GM23338 (cell line): Measurements from ENCODE around the gene VGLL4. TPM values are rescaled to one million over a fixed set of nuclear protein-coding genes. Genes with fewer than 3 reads are reported as not detected.

Source experiments
- ATAC-seq: fragments of 200-7000 bp; cut with Tn5 transposase; 3 replicates; pipeline ENCODE4 v1.9.1; 2020
- DNase-seq: peaks from one replicate; pipeline ENCODE4 v3.0.0-alpha.2; 2015; ENCODE audit warnings: low spot score
- H2AFZ ChIP-seq: fragments of 200-600 bp; sonication (generic); 2 replicates; pipeline ENCODE4 v1.8.0; 2016; ENCODE audit warnings: antibody characterized with exemption, mild to moderate bottlenecking, moderate library complexity
- H3F3A ChIP-seq: fragments of 200-600 bp; sonication (generic); replicated peaks from 2 replicates; pipeline ENCODE4 v1.8.0; 2017; ENCODE audit warnings: antibody characterized with exemption, mixed run types, low read depth
- H3K27ac ChIP-seq: fragments of 200-600 bp; sonication (generic); 2 replicates; pipeline ENCODE4 v1.6.1; 2016; ENCODE audit warnings: low read depth
- H3K27me3 ChIP-seq: fragments of 200-600 bp; sonication (generic); 2 replicates; pipeline ENCODE4 v1.8.0; 2016; ENCODE audit warnings: mild to moderate bottlenecking, mixed run types, moderate library complexity; ENCODE audit not compliant: insufficient read depth
- H3K36me3 ChIP-seq: fragments of 200-600 bp; sonication (generic); 2 replicates; pipeline ENCODE4 v1.8.0; 2016; ENCODE audit warnings: mild to moderate bottlenecking; ENCODE audit not compliant: insufficient read depth
- H3K4me1 ChIP-seq: fragments of 200-600 bp; sonication (generic); 2 replicates; pipeline ENCODE4 v1.8.0; 2016; ENCODE audit warnings: mild to moderate bottlenecking, moderate library complexity; ENCODE audit not compliant: insufficient read depth
- H3K4me2 ChIP-seq: fragments of 200-600 bp; sonication (generic); 2 replicates; pipeline ENCODE4 v1.7.1; 2017; ENCODE audit warnings: mixed run types
- H3K4me3 ChIP-seq: fragments of 200-600 bp; sonication (generic); 2 replicates; pipeline ENCODE4 v1.6.1; 2016; ENCODE audit warnings: mixed run types
- H3K79me2 ChIP-seq: fragments of 200-600 bp; sonication (generic); replicated peaks from 2 replicates; pipeline ENCODE4 v1.8.0; 2017; ENCODE audit warnings: mild to moderate bottlenecking; ENCODE audit not compliant: insufficient read depth
- H3K9me2 ChIP-seq: fragments of 200-600 bp; sonication (generic); 2 replicates; pipeline ENCODE4 v1.8.0; 2017; ENCODE audit not compliant: insufficient read depth
- H4K20me1 ChIP-seq: fragments of 200-600 bp; sonication (generic); replicated peaks from 2 replicates; pipeline ENCODE4 v1.8.0; 2017; ENCODE audit warnings: mild to moderate bottlenecking; ENCODE audit not compliant: insufficient read depth
- H3K27ac Mint-ChIP-seq: 2 replicates; pipeline ENCODE4 v1.8.0; 2020; ENCODE audit warnings: inconsistent platforms, mild to moderate bottlenecking, moderate library complexity, mixed read lengths
- H3K27me3 Mint-ChIP-seq: 3 replicates; pipeline ENCODE4 v1.8.0; 2022; ENCODE audit warnings: low read depth, mild to moderate bottlenecking, moderate library complexity, mixed read lengths, inconsistent platforms; ENCODE audit not compliant: insufficient read depth, poor library complexity
- H3K36me3 Mint-ChIP-seq: 3 replicates; pipeline ENCODE4 v1.8.0; 2021; ENCODE audit warnings: low read depth, mild to moderate bottlenecking, inconsistent platforms, moderate library complexity, mixed read lengths
- H3K4me1 Mint-ChIP-seq: 3 replicates; pipeline ENCODE4 v1.8.0; 2020; ENCODE audit warnings: mild to moderate bottlenecking, inconsistent platforms, mixed read lengths
- H3K4me3 Mint-ChIP-seq: 3 replicates; pipeline ENCODE4 v1.8.0; 2021; ENCODE audit warnings: moderate library complexity, mild to moderate bottlenecking, inconsistent platforms, mixed read lengths
- H3K9me3 Mint-ChIP-seq: 3 replicates; pipeline ENCODE4 v1.8.0; 2020; ENCODE audit warnings: moderate library complexity, mild to moderate bottlenecking, inconsistent platforms, mixed read lengths
- EZH2 ChIP-seq: fragments of 200-600 bp; sonication (generic); IDR thresholded peaks from one replicate; pipeline ENCODE4 v1.8.0; 2017; ENCODE audit warnings: antibody characterized with exemption, mild to moderate bottlenecking, low read depth; ENCODE audit not compliant: unreplicated experiment
- ZNF114 ChIP-seq: fragments of 250-450 bp; sonication (Bioruptor Pico); IDR thresholded peaks from 2 replicates; pipeline ENCODE4 v1.5.0; 2020; ENCODE audit warnings: mild to moderate bottlenecking, moderate library complexity
- ZNF462 ChIP-seq: fragments of 250-450 bp; sonication (Bioruptor Pico); IDR thresholded peaks from 2 replicates; pipeline ENCODE4 v1.5.0; 2020; ENCODE audit warnings: mild to moderate bottlenecking, moderate library complexity
- polyA plus RNA-seq: library from polyadenylated mRNA; unstranded; fragments of >200 nt; fragmentation: Nextera tagmentation; extraction: Ambion mirVana; gene quantifications from 2 replicates; pipeline ENCODE4 v1.2.1, GENCODE V29; 2016
- total RNA-seq: library from RNA; depleted of rRNA; stranded (reverse); fragments of >200 nt; shearing (Covaris generic); gene quantifications from 2 replicates; pipeline ENCODE4 v1.2.3, GENCODE V29; 2014
- TF ChIP-seq, protein P1 (sequence below), 2 experiments: fragments of 200-600 bp in 1 of 2; sonication (generic) in 1 of 2; conservative IDR thresholded peaks; 2 replicates each; pipeline versions ENCODE4 v1.5.1 to v1.6.1; 2016 to 2017; ENCODE audit warnings: antibody characterized with exemption in 2 of 2, low read depth in 2 of 2, mild to moderate bottlenecking in 2 of 2, moderate library complexity in 1 of 2

Gene VGLL4
- total and polyA plus RNA-seq, 2 experiments from 2014 or later = 20.8 to 45.9 TPM

GRCh38 chr3:11547498-11547897, 96.2 kb downstream of the VGLL4 start:
- H3K4me2 ChIP-seq = no peak overlapping the region
- no peak overlapping the region for H3K4me3 ChIP-seq
- H3K27ac Mint-ChIP-seq = no peak overlapping the region
- H3K4me3 Mint-ChIP-seq = no peak overlapping the region
- no peak for ATAC-seq
- no peak for DNase-seq
- H3K36me3 Mint-ChIP-seq = peaks cover 14% of the 10 kb centered on the region; the same call in 2 of the 3 replicates
- H3K27me3 ChIP-seq = no peaks in the 10 kb centered on the region
- no peaks in the 10 kb centered on the region; the same call in 2 of the 3 replicates for H3K9me3 Mint-ChIP-seq
- no peaks in the 10 kb centered on the region for H3K79me2 ChIP-seq
- TF ChIP-seq ZNF114 (CRISPR knock-in tag) = no peak
- TF ChIP-seq, protein P1, sequence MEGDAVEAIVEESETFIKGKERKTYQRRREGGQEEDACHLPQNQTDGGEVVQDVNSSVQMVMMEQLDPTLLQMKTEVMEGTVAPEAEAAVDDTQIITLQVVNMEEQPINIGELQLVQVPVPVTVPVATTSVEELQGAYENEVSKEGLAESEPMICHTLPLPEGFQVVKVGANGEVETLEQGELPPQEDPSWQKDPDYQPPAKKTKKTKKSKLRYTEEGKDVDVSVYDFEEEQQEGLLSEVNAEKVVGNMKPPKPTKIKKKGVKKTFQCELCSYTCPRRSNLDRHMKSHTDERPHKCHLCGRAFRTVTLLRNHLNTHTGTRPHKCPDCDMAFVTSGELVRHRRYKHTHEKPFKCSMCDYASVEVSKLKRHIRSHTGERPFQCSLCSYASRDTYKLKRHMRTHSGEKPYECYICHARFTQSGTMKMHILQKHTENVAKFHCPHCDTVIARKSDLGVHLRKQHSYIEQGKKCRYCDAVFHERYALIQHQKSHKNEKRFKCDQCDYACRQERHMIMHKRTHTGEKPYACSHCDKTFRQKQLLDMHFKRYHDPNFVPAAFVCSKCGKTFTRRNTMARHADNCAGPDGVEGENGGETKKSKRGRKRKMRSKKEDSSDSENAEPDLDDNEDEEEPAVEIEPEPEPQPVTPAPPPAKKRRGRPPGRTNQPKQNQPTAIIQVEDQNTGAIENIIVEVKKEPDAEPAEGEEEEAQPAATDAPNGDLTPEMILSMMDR (conservative IDR thresholded peaks at IDR 0.05; ENCODE audit: low read depth in 2 of 2) = no peak
- no peak for TF ChIP-seq ZNF462
- TF ChIP-seq EZH2 = no peak
- no peak overlapping the region for H3K27ac ChIP-seq
- no peaks in the 10 kb centered on the region for H3K4me1 Mint-ChIP-seq
- no peaks in the 10 kb centered on the region for H3K36me3 ChIP-seq
- peaks cover 7% of the 10 kb centered on the region for H3K27me3 Mint-ChIP-seq
- H3K9me2 ChIP-seq = no peaks in the 10 kb centered on the region
- no peaks in the 10 kb centered on the region for H3F3A ChIP-seq
- H4K20me1 ChIP-seq = no peaks in the 10 kb centered on the region
- no peak overlapping the region for H2AFZ ChIP-seq
- H3K4me1 ChIP-seq = no peaks in the 10 kb centered on the region
